ENCODE data around the gene WARS2. TPM values are rescaled to one million over a fixed set of nuclear protein-coding genes. Genes with fewer than 3 reads are reported as not detected.

Gene WARS2
- total and polyA plus RNA-seq, 2 of the 8 experiments (the other 6 are each of a cell fraction or from before 2014, with no cell fraction given) = 4.3 to 12.9 TPM

GRCh38 chr1:119187416-119187815 is 47.0 kb upstream of the WARS2 start:
- Histone ChIP-seq H3K36me3 (ENCODE audit: control insufficient read depth in 2 of 4, insufficient read depth in 4 of 4, low read length in 3 of 4) (no peaks in the 10 kb centered on the region), H3K4me3 (ENCODE audit: extremely low read depth in 1 of 4, insufficient read depth in 2 of 4, low read depth in 3 of 4, low read length in 4 of 4) (no peak overlapping the region), H2BK12ac (ENCODE audit: low read depth, low read length) (no peak overlapping the region), H3K79me2 (ENCODE audit: control insufficient read depth in 1 of 2, insufficient read depth in 2 of 2, low read length in 2 of 2) (no peaks in the 10 kb centered on the region), H3K23me2 (ENCODE audit: low read depth, low read length) (no peaks in the 10 kb centered on the region), H3K9ac (replicated peaks in 1 of 4; ENCODE audit: extremely low read depth in 1 of 4, low read depth in 3 of 4, low read length in 3 of 4) (no peak overlapping the region), H4K20me1 (replicated peaks in 1 of 2; ENCODE audit: control insufficient read depth in 1 of 2, insufficient read depth in 2 of 2, low read length in 2 of 2) (no peaks in the 10 kb centered on the region), H3K9me3 (ENCODE audit: insufficient read depth in 2 of 2, low read depth in 1 of 2, low read length in 1 of 2) (no peaks in the 10 kb centered on the region), H3K4me2 (ENCODE audit: insufficient read depth in 1 of 2, low read depth in 2 of 2, low read length in 2 of 2) (no peak overlapping the region), H3K27me3 (replicated peaks in 1 of 4; ENCODE audit: control insufficient read depth in 3 of 4, extremely low read depth in 1 of 4, insufficient read depth in 3 of 4, low read length in 3 of 4) (no peaks in the 10 kb centered on the region), H2BK120ac (replicated peaks; ENCODE audit: low read depth, low read length) (no peak overlapping the region), H3K27ac (ENCODE audit: low read depth, low read length) (no peak overlapping the region), H4K5ac (ENCODE audit: insufficient read length, low read depth, low read length) (no peak overlapping the region), H2BK15ac (ENCODE audit: low read length) (no peak overlapping the region), H3K4ac (replicated peaks; ENCODE audit: insufficient read length, low read depth, low read length) (no peak overlapping the region), H3K79me1 (ENCODE audit: low read depth, low read length) (no peaks in the 10 kb centered on the region), H3K56ac (replicated peaks; ENCODE audit: insufficient read length, low read depth, low read length) (no peak overlapping the region), H4K8ac (ENCODE audit: extremely low read depth, insufficient read depth, low read length) (no peak overlapping the region), H2AK5ac (ENCODE audit: low read depth, low read length) (no peak overlapping the region), H2AFZ (ENCODE audit: low read length) (no peak overlapping the region), H2BK20ac (ENCODE audit: low read length) (no peak overlapping the region), H3K18ac (ENCODE audit: extremely low read depth, low read length) (no peak overlapping the region), H3K23ac (ENCODE audit: insufficient read length) (no peak overlapping the region), H3K14ac (ENCODE audit: insufficient read length) (no peak overlapping the region), H3K4me1 (replicated peaks in 1 of 4; ENCODE audit: control insufficient read depth in 3 of 4, insufficient read depth in 4 of 4, low read length in 3 of 4) (no peaks in the 10 kb centered on the region), H2BK5ac (ENCODE audit: low read depth, low read length) (no peak overlapping the region), H4K91ac (replicated peaks; ENCODE audit: insufficient read length, low read length) (no peak overlapping the region)
- FAIRE-seq (no peak), DNase-seq (ENCODE audit: low read depth in 1 of 2, low spot score in 2 of 2) (no peak)
- CTCF ChIA-PET (ENCODE audit: partially characterized antibody) = interaction anchor here (0.7 kb wide), 1 partner anchor 201 kb away, joined by 3 read pairs; no protein-coding TSS in a partner anchor
- POLR2A ChIA-PET (ENCODE audit: partially characterized antibody) = no interaction called here
- TF ChIP-seq CREB1 (IDR thresholded peaks at IDR 0.05) (no peak), USF2 (IDR thresholded peaks at IDR 0.05; ENCODE audit: low read length) (no peak), RAD21 (IDR thresholded peaks at IDR 0.05 in 1 of 2, conservative IDR thresholded peaks at IDR 0.05 in 1 of 2; ENCODE audit: low read depth in 2 of 2, low read length in 2 of 2) (no peak), TAF1 (IDR thresholded peaks at IDR 0.05; ENCODE audit: low read depth, low read length) (no peak)
- 94% methylated on average over 2 of the region's 2 CpGs; no CpG with 5 or more reads in 1 of the 2 experiments for WGBS, 2 experiments (ENCODE audit: extremely low coverage in 1 of 2, insufficient coverage in 1 of 2, insufficient read length in 1 of 2, insufficient replicate concordance in 2 of 2, low coverage in 1 of 2, low lambda C conversion rate in 2 of 2, missing lambda C conversion rate in 1 of 2)

All from H1 (cell line).